Measurements from ENCODE around the gene SETSIP.

GRCh38 chr1:92094090-92094489, 18.9 kb upstream of the SETSIP start:
- TF ChIP-seq EZH2 (optimal IDR thresholded peaks at IDR 0.05; ENCODE audit: low read depth, low read length), result no peak
- no peak for TF ChIP-seq CTCF (IDR thresholded peaks at IDR 0.05; ENCODE audit: low read length)

All from MM.1S (cell line).